ENCODE measurements around the gene NPAS1. TPM values are rescaled to one million over a fixed set of nuclear protein-coding genes. Genes with fewer than 3 reads are reported as not detected.
A peak's percentile ranks its signal among the peaks of the same experiment; 100 is the strongest.

The NPAS1 gene
- total RNA-seq, 1 experiment from 2014 or later = 2.8 TPM

DNA sequence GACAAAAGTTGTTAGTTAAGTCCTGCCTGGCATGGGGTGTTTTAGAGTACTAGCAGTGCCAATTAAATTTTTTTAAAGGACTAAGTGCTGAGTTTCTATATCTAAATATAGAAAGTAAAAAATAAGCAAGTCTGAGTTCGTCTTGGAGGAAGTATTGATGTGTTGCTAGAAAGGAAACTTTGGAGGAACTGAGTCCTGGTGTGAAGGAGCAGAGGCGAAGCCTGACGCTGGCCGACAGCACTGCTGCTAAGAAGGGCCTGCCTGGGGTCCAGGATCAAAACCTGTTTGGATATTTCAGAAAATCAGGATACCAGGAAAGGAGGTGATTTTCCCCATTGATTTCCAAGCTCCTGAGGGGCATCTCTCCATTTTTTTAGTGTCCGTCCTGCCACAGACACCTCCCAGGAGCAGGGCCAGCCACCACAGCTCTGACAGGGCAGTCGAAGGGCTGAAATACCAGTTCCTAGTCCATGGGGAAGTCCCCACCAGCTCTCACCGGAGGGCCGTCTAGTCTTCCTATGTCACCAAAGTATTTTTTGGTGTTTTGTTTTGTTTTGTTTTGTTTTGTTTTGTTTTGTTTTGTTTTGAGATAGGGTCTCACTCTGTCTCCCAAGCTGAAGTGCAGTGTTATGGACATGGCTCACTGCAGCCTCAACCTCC lies 38.2 kb upstream of the NPAS1 start:
- Mint-ChIP-seq H3K9me3 (ENCODE audit: unreplicated experiment) (no peaks in the 10 kb centered on the region), H3K4me3 (ENCODE audit: unreplicated experiment) (no peak overlapping the region), H3K4me1 (ENCODE audit: low read depth, unreplicated experiment) (peaks cover 35% of the 10 kb centered on the region), H3K27ac (ENCODE audit: unreplicated experiment) (no peak overlapping the region), H3K36me3 (ENCODE audit: insufficient read depth, unreplicated experiment) (peaks cover 50% of the 10 kb centered on the region), H3K27me3 (ENCODE audit: insufficient read depth, unreplicated experiment) (no peaks in the 10 kb centered on the region)
- no peaks in the 10 kb centered on the region; the same call in 1 of the 2 replicates for H3K36me3 ChIP-seq (ENCODE audit: control insufficient read depth, insufficient read depth, low read length)
- H3K27me3 ChIP-seq (replicated peaks; ENCODE audit: control insufficient read depth, insufficient read depth, low read length) = no peaks in the 10 kb centered on the region
- H3K9me3 ChIP-seq = no peaks in the 10 kb centered on the region
- no peak for DNase-seq
- intact Hi-C loops (cut with micrococcal nuclease; ENCODE audit: unreplicated experiment) = no loop called here
- CTCF ChIA-PET = interaction anchor here (2.0 kb wide), 1 partner anchor 9 kb away, joined by 5 read pairs; no protein-coding TSS in a partner anchor
- POLR2A ChIA-PET = no interaction called here
- BruUV-seq (replicated peaks) = no TSS peak
- TF ChIP-seq, protein P1, sequence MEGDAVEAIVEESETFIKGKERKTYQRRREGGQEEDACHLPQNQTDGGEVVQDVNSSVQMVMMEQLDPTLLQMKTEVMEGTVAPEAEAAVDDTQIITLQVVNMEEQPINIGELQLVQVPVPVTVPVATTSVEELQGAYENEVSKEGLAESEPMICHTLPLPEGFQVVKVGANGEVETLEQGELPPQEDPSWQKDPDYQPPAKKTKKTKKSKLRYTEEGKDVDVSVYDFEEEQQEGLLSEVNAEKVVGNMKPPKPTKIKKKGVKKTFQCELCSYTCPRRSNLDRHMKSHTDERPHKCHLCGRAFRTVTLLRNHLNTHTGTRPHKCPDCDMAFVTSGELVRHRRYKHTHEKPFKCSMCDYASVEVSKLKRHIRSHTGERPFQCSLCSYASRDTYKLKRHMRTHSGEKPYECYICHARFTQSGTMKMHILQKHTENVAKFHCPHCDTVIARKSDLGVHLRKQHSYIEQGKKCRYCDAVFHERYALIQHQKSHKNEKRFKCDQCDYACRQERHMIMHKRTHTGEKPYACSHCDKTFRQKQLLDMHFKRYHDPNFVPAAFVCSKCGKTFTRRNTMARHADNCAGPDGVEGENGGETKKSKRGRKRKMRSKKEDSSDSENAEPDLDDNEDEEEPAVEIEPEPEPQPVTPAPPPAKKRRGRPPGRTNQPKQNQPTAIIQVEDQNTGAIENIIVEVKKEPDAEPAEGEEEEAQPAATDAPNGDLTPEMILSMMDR (IDR thresholded peaks at IDR 0.05; ENCODE audit: insufficient read depth in 1 of 2, low read depth in 1 of 2, low read length in 1 of 2, severe bottlenecking in 1 of 2, unreplicated experiment in 1 of 2) = no peak
- peaks cover 44% of the 10 kb centered on the region for H3K4me1 ChIP-seq
- H3K4me3 ChIP-seq (ENCODE audit: low read depth, low read length) = no peak overlapping the region

DNA sequence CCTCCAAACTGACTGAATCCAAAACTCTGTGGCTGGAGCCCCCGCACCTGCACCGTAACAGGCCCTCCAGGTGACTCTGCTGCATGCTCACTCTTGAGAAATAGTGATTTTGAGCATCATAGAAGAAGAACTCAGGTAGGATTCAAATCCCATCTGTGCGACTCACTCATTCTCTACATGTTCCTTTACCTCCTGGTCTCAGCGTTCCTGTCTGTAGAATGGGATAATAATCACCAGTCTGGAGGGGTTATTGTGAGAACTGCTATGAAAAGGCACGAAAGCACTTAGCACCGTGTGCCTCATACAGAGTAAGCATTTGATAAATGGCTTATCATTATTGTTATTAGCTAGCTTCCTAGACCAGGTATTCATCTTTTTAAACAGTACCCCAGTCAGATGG lies 36.5 kb upstream of the NPAS1 start:
- TF ChIP-seq, protein P1 (IDR thresholded peaks at IDR 0.05; ENCODE audit: insufficient read depth in 1 of 2, low read depth in 1 of 2, low read length in 1 of 2, severe bottlenecking in 1 of 2, unreplicated experiment in 1 of 2) = no peak
- POLR2A ChIA-PET = no interaction called here
- no peak overlapping the region for H3K4me3 ChIP-seq (ENCODE audit: low read depth, low read length)
- H3K36me3 ChIP-seq (ENCODE audit: control insufficient read depth, insufficient read depth, low read length) = peaks cover 4% of the 10 kb centered on the region
- Mint-ChIP-seq H3K27me3 (ENCODE audit: insufficient read depth, unreplicated experiment) (no peaks in the 10 kb centered on the region), H3K36me3 (ENCODE audit: insufficient read depth, unreplicated experiment) (peaks cover 47% of the 10 kb centered on the region), H3K4me1 (ENCODE audit: low read depth, unreplicated experiment) (peaks cover 19% of the 10 kb centered on the region), H3K9me3 (ENCODE audit: unreplicated experiment) (no peaks in the 10 kb centered on the region), H3K4me3 (ENCODE audit: unreplicated experiment) (no peak overlapping the region), H3K27ac (ENCODE audit: unreplicated experiment) (no peak overlapping the region)
- DNase-seq = no peak
- H3K9me3 ChIP-seq = no peaks in the 10 kb centered on the region
- H3K27me3 ChIP-seq (replicated peaks; ENCODE audit: control insufficient read depth, insufficient read depth, low read length) = no peaks in the 10 kb centered on the region
- peaks cover 28% of the 10 kb centered on the region for H3K4me1 ChIP-seq
- no TSS peak for BruUV-seq (replicated peaks)
- intact Hi-C loops (cut with micrococcal nuclease; ENCODE audit: unreplicated experiment) = no loop called here
- CTCF ChIA-PET = interaction anchor here (0.8 to 1.1 kb wide), 2 partner anchors 38 to 127 kb away, joined by 3 to 5 read pairs; no protein-coding TSS in a partner anchor

DNA sequence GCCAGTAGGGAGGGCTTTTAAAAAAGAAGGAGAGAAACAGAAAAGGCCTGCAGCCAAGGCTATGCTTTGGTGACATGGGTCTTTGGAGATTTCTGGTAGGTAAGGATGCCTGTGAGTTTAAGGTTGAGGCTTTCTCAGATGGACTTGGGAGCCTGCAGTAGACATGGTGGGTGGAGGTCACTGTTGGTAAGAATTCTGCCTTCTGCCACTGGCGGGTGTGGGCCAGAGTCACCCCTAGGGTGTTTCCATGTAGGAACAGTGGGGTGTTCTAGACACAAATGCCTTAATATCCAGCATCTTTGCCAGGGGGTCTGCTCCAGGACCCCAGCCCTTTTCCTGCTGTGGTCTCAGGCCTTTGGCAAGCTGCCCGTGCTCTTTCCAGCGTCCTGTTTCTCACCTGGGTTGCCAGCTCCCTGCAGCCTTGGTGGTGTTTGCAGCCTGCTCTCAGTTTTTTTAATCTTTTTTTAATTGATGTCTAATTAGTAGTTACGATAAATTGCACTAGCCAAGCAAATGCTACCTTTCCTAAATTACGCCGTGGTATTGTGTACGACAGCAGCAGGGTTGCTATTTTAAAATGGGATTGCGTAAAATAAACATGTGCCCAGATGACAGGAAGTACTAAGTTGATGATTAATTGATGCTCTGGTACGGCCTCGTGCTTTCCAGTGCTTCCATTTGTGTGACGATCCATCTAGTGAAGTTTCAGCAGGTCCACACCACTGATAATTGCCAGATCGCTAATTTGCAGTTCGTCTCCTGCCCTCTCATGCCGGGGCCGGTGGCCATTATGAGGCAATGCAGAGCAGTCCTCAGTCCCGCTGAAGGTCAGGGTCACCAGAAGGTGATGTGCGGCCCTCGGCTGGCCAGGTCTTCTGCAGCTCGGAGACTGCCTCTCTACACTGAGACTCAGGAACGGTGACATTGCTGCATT lies 35.3 kb upstream of the NPAS1 start:
- DNase-seq = peak in 1 of 2 experiments; percentile 37
- TF ChIP-seq, protein P1 (IDR thresholded peaks at IDR 0.05; ENCODE audit: insufficient read depth in 1 of 2, low read depth in 1 of 2, low read length in 1 of 2, severe bottlenecking in 1 of 2, unreplicated experiment in 1 of 2) = no peak
- Mint-ChIP-seq H3K27ac (ENCODE audit: unreplicated experiment) (peak overlapping the region; percentile 45), H3K4me1 (ENCODE audit: low read depth, unreplicated experiment) (peaks cover 14% of the 10 kb centered on the region), H3K4me3 (ENCODE audit: unreplicated experiment) (no peak overlapping the region), H3K27me3 (ENCODE audit: insufficient read depth, unreplicated experiment) (no peaks in the 10 kb centered on the region), H3K9me3 (ENCODE audit: unreplicated experiment) (no peaks in the 10 kb centered on the region), H3K36me3 (ENCODE audit: insufficient read depth, unreplicated experiment) (peaks cover 43% of the 10 kb centered on the region)
- ChIA-PET POLR2A (no interaction called here), CTCF (interaction anchor here (0.8 kb wide), 1 partner anchor 39 kb away, joined by 3 read pairs; no protein-coding TSS in a partner anchor)
- peaks cover 22% of the 10 kb centered on the region for H3K4me1 ChIP-seq
- H3K4me3 ChIP-seq (ENCODE audit: low read depth, low read length) = no peak overlapping the region
- intact Hi-C loops (cut with micrococcal nuclease; ENCODE audit: unreplicated experiment) = no loop called here
- BruUV-seq (replicated peaks) = no TSS peak
- H3K36me3 ChIP-seq (ENCODE audit: control insufficient read depth, insufficient read depth, low read length) = peaks cover 5% of the 10 kb centered on the region
- no peaks in the 10 kb centered on the region for H3K27me3 ChIP-seq (replicated peaks; ENCODE audit: control insufficient read depth, insufficient read depth, low read length)
- H3K9me3 ChIP-seq = no peaks in the 10 kb centered on the region
